ENCODE data around the gene XYLT1.

Gene XYLT1

DNA sequence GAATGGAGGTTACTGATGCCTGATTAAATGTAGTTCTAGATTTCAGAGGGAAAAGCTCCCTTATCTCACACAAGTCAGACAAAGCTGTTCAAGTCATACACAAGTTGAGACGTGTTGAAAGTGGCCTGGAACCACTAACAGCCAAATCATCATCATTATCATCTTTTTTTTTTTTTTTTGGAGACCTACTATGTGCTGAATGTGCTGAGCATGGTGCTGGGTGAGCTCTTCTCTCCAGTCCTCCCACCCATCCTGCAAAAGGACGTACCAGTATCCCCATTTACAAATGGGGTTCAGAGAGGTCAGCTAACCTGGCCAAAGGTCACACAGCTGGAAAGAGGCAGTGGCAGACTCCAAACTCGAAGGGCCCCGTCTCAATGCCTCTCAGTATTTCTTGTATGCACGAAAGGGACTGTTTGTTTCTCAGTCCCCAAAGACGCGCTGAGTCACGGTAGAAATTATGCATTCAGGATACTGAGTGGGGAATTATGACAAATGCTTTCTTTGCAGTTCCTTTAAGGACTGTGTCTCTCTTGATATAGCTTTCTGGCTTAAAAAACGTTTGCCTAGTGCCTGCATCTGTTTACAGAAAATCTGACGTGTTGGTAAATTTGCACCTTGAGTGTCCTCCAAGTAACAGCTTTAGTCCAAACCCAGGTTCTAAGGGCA, 235.5 kb downstream of the XYLT1 start:
- no peak for TF ChIP-seq POLR2A (IDR thresholded peaks at IDR 0.05; ENCODE audit: low read depth, low read length)
- FAIRE-seq: no peak

DNA sequence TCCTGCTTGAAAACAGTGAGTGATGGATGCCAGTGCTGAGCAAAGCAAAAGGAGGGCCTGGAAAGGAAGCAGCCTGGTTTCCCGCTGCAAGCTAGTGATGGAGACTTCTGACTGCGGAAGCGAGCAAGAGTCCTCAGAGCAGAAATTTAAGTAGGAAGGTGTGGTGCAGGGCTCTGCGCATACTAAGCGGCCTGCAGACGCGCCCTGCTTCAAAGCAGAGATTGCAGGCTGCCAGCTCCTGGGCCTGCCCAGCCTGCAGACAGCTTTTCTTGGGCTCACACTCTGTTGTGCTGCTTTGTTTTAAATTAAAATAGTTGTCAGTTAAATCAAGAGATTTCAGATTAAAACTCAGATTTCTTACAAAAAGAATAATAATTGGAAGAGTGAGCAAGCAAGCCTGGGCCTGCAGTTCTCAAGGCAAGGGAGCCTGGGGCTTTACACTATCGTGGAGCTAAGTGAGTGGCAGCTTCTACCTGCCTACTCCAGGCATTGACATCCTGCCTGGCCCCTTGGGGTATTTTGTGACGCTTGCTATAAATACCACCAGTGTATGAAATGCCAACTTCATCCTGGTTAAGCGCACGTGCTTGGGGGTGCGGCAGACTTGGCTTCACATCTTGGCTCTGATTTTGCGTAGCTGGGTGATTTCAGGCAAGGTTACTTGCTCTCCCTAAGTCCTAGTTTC, 237.3 kb downstream of the XYLT1 start:
- TF ChIP-seq POLR2A (IDR thresholded peaks at IDR 0.05; ENCODE audit: low read depth, low read length): no peak
- DNase-seq (ENCODE audit: insufficient read length, low spot score): no peak
- FAIRE-seq: no peak

More for the DNA sequence above, 235.5 kb downstream of the XYLT1 start:
- DNase-seq (ENCODE audit: insufficient read length, low spot score): no peak

DNA sequence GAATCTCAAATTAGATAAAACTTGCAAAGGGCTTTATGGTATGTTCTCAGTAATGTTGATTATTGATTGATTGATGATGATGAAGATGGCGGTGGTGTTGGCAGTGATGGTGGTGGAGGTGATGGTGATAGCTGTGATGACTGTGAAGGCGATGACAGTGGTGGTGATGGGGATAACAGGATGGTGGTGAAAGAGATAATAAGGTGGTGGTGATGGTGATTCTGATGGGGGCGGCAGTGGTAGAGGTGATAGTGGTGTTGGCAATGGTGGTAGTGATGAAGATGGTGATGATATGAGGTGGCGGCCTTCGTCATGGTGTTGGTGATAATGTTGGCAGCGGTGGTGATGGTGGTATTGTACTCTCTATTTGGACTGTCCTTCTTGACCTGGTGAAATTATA, 238.3 kb downstream of the XYLT1 start:
- no peak for TF ChIP-seq POLR2A (IDR thresholded peaks at IDR 0.05; ENCODE audit: low read depth, low read length)
- DNase-seq (ENCODE audit: insufficient read length, low spot score) (no peak), FAIRE-seq (no peak)

DNA sequence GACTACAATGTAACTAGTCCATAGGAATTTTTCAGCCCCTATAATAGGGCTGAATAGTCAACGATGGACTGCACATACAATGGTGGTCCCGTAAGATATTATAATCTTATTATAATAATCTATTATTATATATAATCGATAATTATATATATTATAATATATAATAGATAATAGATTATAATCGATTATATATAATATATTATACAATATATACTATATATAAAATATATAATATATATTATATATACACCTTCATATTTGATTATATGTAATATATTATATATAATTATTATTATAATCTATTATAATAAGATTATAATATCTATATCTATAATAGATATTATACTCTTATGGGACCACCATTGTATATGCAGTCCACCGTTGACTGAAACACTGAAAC, 238.8 kb downstream of the XYLT1 start:
- DNase-seq (ENCODE audit: insufficient read length, low spot score) (no peak), FAIRE-seq (no peak)
- TF ChIP-seq POLR2A (IDR thresholded peaks at IDR 0.05; ENCODE audit: low read depth, low read length): no peak

DNA sequence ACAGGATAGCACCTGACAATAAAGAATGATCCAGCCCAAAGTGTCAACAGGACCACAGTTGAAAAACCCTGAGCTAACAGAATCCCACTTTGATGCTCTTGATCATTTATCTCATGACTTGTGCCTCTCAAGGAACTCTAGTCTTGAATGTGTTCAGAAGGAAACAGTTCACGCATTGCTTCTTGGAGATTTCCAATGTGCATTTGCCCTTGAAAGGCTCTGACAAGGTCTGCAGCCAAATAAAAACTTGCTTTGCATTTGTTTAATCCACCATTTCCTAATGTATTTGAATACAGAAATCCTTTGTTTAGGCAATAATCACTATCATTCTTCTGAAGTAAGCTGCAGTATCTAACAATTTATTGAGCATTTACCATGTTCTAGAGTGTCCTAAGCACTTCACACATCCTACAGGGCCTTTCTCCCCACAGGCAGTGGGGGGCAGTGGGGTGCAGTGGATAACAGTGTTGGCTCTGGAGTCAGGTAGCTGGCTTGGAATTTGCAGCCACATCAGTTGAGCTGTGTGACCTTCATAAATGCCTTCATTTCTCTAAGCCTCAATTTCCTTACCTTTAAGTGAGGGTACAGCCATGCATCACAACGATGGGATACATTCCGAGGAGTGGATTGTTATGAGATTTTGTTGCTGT, 239.7 kb downstream of the XYLT1 start:
- no peak for DNase-seq (ENCODE audit: insufficient read length, low spot score)
- FAIRE-seq: no peak
- TF ChIP-seq POLR2A (IDR thresholded peaks at IDR 0.05; ENCODE audit: low read depth, low read length): no peak

DNA sequence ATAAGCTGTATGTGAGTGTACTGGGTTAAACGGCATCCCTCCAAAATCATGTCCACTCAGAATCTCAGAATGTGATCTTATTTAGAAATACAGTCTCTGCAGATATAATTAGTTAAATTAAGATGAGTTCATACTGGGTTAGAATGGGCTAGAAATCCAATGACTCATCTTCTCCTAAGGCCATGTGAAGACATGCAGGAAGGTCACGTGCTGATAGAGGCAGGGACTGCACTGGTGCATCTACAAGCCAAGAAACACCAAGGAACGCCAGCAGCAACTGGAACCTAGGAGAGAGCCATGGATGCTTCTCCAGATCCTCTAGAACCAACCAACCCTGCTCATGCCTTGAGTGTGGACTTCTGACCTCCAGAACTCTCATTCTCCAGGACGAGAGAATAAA, 241.0 kb downstream of the XYLT1 start:
- no peak for FAIRE-seq
- no peak for TF ChIP-seq POLR2A (IDR thresholded peaks at IDR 0.05; ENCODE audit: low read depth, low read length)
- no peak for DNase-seq (ENCODE audit: insufficient read length, low spot score)

DNA sequence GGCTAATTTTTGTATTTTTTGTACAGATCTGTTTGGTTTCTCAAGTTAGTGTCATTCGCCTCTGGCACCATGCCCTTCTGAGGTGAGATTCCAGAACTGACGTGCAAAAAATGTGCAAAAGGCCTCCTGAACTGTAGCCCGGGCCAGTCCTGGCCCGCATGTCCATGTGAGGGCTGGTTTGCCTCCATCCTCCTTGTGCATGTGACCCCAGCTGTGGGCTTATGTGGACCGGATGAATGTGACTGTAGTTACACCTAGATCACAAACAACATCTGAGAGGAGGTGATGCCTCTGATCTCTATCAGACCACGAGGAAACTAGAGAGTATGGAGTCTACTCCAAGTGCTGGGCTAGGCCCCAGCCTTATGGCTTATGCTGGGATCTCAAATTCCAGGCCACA, 241.6 kb downstream of the XYLT1 start:
- FAIRE-seq: no peak
- DNase-seq (ENCODE audit: insufficient read length, low spot score): no peak
- TF ChIP-seq POLR2A (IDR thresholded peaks at IDR 0.05; ENCODE audit: low read depth, low read length): no peak

DNA sequence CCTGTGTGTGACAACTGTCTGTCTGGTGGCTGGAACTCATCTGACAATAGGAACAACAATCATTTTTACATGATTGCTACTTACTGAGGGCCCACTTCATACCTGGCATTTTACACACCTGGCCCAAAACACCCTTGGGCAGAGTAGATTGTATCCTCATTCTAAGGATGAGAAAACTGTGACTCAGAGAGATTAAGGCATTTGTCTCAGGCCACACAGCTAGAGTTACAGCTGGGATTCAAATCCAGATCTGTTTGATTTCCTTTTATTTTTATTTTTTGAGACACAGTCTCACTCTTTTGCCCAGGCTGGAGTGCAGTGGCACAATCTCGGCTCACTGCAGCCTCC, 242.1 kb downstream of the XYLT1 start:
- DNase-seq (ENCODE audit: insufficient read length, low spot score) (no peak), FAIRE-seq (no peak)
- no peak for TF ChIP-seq POLR2A (IDR thresholded peaks at IDR 0.05; ENCODE audit: low read depth, low read length)

DNA sequence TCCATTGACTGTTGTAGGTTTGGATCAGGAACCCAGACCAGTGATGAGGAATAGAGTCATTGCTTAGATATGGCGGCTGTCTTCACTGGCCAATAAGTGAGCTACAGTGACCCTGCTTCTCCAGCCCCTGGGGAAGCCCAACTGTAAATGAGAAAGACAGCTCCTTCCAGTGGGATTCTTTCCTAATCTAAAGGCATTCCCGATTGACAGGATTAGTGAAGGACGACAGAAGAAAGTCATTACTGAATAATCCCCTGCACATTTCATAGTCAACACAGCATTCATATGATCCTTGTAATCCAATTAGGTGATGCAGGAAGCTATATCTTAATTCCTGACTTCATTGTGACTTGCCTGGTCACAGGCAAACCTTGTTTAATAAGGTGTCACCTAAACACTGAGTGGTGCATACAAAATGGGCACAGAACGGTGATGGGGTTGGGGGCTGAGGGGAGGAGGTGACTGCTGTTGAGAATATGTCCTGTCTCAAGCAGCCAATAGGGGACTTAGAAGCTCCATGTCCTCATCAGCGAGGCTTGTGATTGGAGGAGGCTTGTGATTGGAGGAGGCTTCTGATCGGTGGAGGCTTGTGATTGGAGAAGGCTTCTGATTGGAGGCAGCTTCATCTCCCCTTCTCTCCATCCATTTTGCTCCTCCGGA, 242.6 kb downstream of the XYLT1 start:
- no peak for TF ChIP-seq POLR2A (IDR thresholded peaks at IDR 0.05; ENCODE audit: low read depth, low read length)
- DNase-seq (ENCODE audit: insufficient read length, low spot score) (no peak), FAIRE-seq (no peak)

DNA sequence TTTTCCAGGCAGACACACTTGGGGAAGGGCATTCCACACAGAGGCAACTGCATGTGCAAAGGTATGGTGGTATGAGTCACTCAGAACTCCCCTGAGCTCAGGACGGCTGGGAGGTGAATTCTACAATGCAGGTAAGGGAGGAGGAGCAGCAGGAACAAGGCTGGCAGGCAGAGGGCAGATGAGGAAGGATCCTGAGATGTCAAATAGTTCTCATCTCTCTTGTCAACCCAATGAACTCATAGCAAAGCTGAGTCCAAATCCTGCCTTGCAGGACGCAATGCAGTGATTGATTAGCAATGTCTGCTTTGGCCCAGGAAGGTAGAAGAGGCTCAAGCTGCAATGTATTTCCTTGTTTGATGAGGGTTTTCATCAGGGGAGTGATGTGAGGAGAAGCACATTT, 243.5 kb downstream of the XYLT1 start:
- FAIRE-seq (no peak), DNase-seq (ENCODE audit: insufficient read length, low spot score) (no peak)
- TF ChIP-seq POLR2A (IDR thresholded peaks at IDR 0.05; ENCODE audit: low read depth, low read length): no peak

DNA sequence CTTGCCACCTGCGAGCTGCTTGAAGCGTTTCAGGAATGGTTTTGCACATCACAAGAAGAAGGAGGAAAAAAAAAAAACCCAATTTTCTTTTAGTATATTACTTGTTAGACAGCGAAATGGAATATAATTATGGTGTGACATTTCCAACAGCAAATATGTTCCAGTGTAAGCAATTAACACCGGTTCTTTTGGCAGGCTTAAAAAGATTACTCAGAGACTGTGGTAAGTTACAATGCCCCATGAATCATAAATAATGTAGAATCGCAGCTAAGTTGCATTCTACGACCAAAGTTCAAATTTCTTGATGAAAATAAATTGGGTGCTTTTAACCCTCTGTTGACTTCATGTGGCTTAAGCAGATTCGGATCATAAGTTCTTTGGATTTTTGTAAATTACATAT, 245.2 kb downstream of the XYLT1 start:
- no peak for TF ChIP-seq POLR2A (IDR thresholded peaks at IDR 0.05; ENCODE audit: low read depth, low read length)
- no peak for FAIRE-seq
- DNase-seq (ENCODE audit: insufficient read length, low spot score): no peak

DNA sequence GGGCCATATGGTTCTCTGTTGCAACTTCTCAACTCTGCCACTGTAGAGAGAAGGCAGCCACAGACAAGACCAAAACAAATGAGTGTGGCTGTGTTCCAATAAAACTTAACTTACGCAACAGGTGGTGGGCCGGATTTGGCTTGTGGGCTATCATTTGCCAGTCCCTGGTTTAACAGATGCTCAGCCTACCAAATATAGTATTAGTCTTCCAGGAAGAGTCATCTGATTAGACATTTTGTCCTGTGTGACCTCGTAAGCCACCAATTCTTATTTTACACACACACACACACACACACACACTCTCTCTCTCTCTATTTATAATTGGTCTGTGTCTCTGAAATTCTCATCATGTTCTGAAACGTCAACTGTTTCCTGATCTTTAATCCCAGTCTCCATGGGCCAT, 245.9 kb downstream of the XYLT1 start:
- TF ChIP-seq POLR2A (IDR thresholded peaks at IDR 0.05; ENCODE audit: low read depth, low read length): no peak
- no peak for DNase-seq (ENCODE audit: insufficient read length, low spot score)
- no peak for FAIRE-seq

DNA sequence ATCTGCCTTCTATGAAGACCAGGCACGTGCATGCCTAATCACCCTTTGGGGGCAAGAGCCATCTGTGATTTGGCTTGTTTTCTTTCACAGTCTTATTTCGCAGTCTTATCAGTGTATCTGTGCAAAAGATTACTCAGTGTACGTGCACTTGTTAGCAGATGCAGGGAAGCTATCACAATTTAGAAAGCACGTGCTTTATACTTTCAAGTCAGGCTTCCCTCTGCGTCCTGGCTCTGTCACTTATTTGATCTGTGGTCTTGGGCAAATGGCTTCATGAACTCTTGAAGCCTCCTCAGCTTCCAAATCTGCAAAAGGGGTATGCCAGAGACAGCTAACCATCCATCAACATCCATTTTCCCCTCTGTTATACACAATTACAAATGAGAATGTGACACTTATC, 246.4 kb downstream of the XYLT1 start:
- FAIRE-seq: no peak
- DNase-seq (ENCODE audit: insufficient read length, low spot score): no peak
- no peak for TF ChIP-seq POLR2A (IDR thresholded peaks at IDR 0.05; ENCODE audit: low read depth, low read length)

DNA sequence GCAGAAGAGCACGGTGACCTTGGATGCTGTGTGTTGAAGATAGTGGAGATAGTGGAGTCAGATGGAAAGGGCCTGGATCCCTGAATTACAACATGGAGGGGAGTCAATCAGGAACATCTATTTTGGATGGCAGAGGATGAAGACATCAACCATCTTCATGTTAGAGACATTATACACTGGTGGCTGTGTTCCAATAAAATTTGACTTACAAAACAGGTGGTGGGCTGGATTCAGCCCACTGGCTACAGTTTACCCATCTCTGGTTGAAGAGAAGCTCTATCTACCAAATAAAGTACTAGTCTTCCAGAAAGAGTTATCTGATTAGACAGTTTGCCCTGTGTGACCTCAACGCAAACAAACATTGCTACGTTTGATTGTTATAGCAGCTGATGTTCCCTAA, 247.2 kb downstream of the XYLT1 start:
- DNase-seq (ENCODE audit: insufficient read length, low spot score): no peak
- TF ChIP-seq POLR2A (IDR thresholded peaks at IDR 0.05; ENCODE audit: low read depth, low read length): no peak
- FAIRE-seq: no peak
